GM12891 (cell line): Measurements from ENCODE around the gene ATP8A2.

Source experiments
- POLR2A ChIP-seq: IDR thresholded peaks from 2 replicates; pipeline ENCODE4 v1.6.1; 2011; ENCODE audit warnings: low read depth, low read length, control low read depth
- POLR2AphosphoS5 ChIP-seq: IDR thresholded peaks from 2 replicates; pipeline ENCODE4 v1.6.1; 2011; ENCODE audit warnings: low read depth, low read length, control low read depth
- SPI1 ChIP-seq: IDR thresholded peaks from 2 replicates; pipeline ENCODE4 v1.6.1; 2011; ENCODE audit warnings: low read depth, low read length, control low read depth
- TAF1 ChIP-seq: IDR thresholded peaks from 2 replicates; pipeline ENCODE4 v1.6.1; 2011; ENCODE audit warnings: low read depth, low read length, control low read depth

- TF ChIP-seq POLR2A: no peak
- TF ChIP-seq POLR2AphosphoS5: no peak
- TF ChIP-seq TAF1: no peak
- TF ChIP-seq SPI1: no peak
Observed at GRCh38 chr13:25701304-25701703, 329.5 kb downstream of the ATP8A2 start.
